Activated naive CD8-positive, alpha-beta T cell treated with anti-CD3 and anti-CD28 coated beads for 36 hours (primary cell): Measurements from ENCODE around the gene SEL1L2. TPM values are rescaled to one million over a fixed set of nuclear protein-coding genes. Genes with fewer than 3 reads are reported as not detected.

Source experiments
- total RNA-seq, 2 experiments: library from RNA; stranded (reverse); gene quantifications; one replicate each; pipeline ENCODE4 v1.2.3, GENCODE V29; 2021

The SEL1L2 gene
- total RNA-seq, 2 experiments from 2014 or later = not detected

Other genes starting within 250 kb of the SEL1L2 start
- gene ESF1, start 205.7 kb downstream of the SEL1L2 start, total RNA-seq = 10 to 100 TPM; 26.8 to 29.2 TPM
- 10 to 100 TPM; 31.5 to 31.9 TPM for gene NDUFAF5, start 205.6 kb downstream of the SEL1L2 start, total RNA-seq
- under 1 TPM; 0.12 to 0.14 TPM for gene MACROD2, start 4.9 kb upstream of the SEL1L2 start, total RNA-seq